ENCODE measurements around the gene NACC1. TPM values are rescaled to one million over a fixed set of nuclear protein-coding genes. Genes with fewer than 3 reads are reported as not detected.
"Not testable (repeated sequence)": the region's sequence is repeated elsewhere in the genome, so short reads cannot be mapped to it uniquely, and the experiment has no call there.

NACC1 gene
- total RNA-seq, 2 donors from 2014 or later: 56.1 to 67.2 TPM

GRCh38 chr19:13173139-13173737 lies 55.2 kb downstream of the NACC1 start:
- DNase-seq: no peak
- intact Hi-C loops (cut with DNase I, micrococcal nuclease): no loop called here
- no peak for ATAC-seq

- peak; percentile 44 for ATAC-seq
- no peak for DNase-seq
- intact Hi-C loops (cut with DNase I, micrococcal nuclease): no loop called here
These were observed 58.3 kb downstream of the NACC1 start for GRCh38 chr19:13176345-13176744.

GRCh38 chr19:13177584-13177983 lies 59.5 kb downstream of the NACC1 start:
- DNase-seq; intact Hi-C loops (cut with DNase I, micrococcal nuclease); ATAC-seq: not testable (repeated sequence)

- intact Hi-C loops (cut with DNase I, micrococcal nuclease); ATAC-seq; DNase-seq: not testable (repeated sequence)
These were observed 60.2 kb downstream of the NACC1 start for GRCh38 chr19:13178291-13178690.

- intact Hi-C loops (cut with DNase I, micrococcal nuclease): no loop called here
- DNase-seq: peak; percentile 77 to 83
- peak; percentile 89 for ATAC-seq
These were observed 63.8 kb downstream of the NACC1 start for GRCh38 chr19:13181747-13182388.

- intact Hi-C loops (cut with DNase I, micrococcal nuclease); ATAC-seq; DNase-seq: not testable (repeated sequence)
These were observed 66.9 kb downstream of the NACC1 start for GRCh38 chr19:13184926-13185325.

GRCh38 chr19:13185763-13186657 lies 67.9 kb downstream of the NACC1 start:
- DNase-seq; intact Hi-C loops (cut with DNase I, micrococcal nuclease); ATAC-seq: not testable (repeated sequence)

GRCh38 chr19:13186688-13187087 lies 68.6 kb downstream of the NACC1 start:
- ATAC-seq; intact Hi-C loops (cut with DNase I, micrococcal nuclease); DNase-seq: not testable (repeated sequence)

- ATAC-seq (no peak), DNase-seq (no peak)
- intact Hi-C loops (cut with DNase I, micrococcal nuclease): no loop called here
These were observed 69.4 kb downstream of the NACC1 start for GRCh38 chr19:13187419-13187818.

GRCh38 chr19:13189600-13189999 lies 71.5 kb downstream of the NACC1 start:
- intact Hi-C loops (cut with DNase I, micrococcal nuclease): no loop called here
- ATAC-seq (no peak), DNase-seq (no peak)

Other genes with a start within 250 kb of the NACC1 start
- gene DNASE2, start 236.8 kb upstream of the NACC1 start, total RNA-seq: 10 to 100 TPM; 27.7 to 39.4 TPM
- gene KLF1, start 231.1 kb upstream of the NACC1 start, total RNA-seq: not detected
- gene GCDH, start 227.1 kb upstream of the NACC1 start, total RNA-seq: 10 to 100 TPM; 20.8 to 22.8 TPM
- not detected for gene SYCE2, start 199.0 kb upstream of the NACC1 start, total RNA-seq
- gene FARSA, start 184.6 kb upstream of the NACC1 start, total RNA-seq: 10 to 100 TPM; 42.4 to 61.2 TPM
- 100 to 1,000 TPM; 550 to 739 TPM for gene CALR, start 179.7 kb upstream of the NACC1 start, total RNA-seq
- 10 to 100 TPM; 70.9 to 80.3 TPM for gene RAD23A, start 172.4 kb upstream of the NACC1 start, total RNA-seq
- 10 to 100 TPM; 13.1 to 17.5 TPM for gene GADD45GIP1, start 161.0 kb upstream of the NACC1 start, total RNA-seq
- gene DAND5, start 148.7 kb upstream of the NACC1 start, total RNA-seq: under 1 TPM; 0.18 to 0.50 TPM
- 10 to 100 TPM; 49.8 to 61.7 TPM for gene NFIX, start 122.8 kb upstream of the NACC1 start, total RNA-seq
- gene LYL1, start 15.4 kb upstream of the NACC1 start, total RNA-seq: 1 to 10 TPM; 2.0 to 4.5 TPM
- 10 to 100 TPM; 22.0 to 23.6 TPM for gene TRMT1, start 1.5 kb upstream of the NACC1 start, total RNA-seq
- 10 to 100 TPM; 48.0 to 66.0 TPM for gene STX10, start 32.1 kb downstream of the NACC1 start, total RNA-seq
- gene IER2, start 32.1 kb downstream of the NACC1 start, total RNA-seq: 100 to 1,000 TPM; 116 to 155 TPM

Data from left colon (tissue), 2 donors.